ENCODE data around the gene ACADVL. TPM values are rescaled to one million over a fixed set of nuclear protein-coding genes. Genes with fewer than 3 reads are reported as not detected.

Gene ACADVL
- total RNA-seq, 1 donor from 2014 or later = 321 TPM

- ATAC-seq (no peak), DNase-seq (ENCODE audit: low spot score) (no peak)
- intact Hi-C loops (cut with DNase I) = no loop called here
Measured at GRCh38 chr17:7190276-7190917, 29.3 kb upstream of the ACADVL start.

GRCh38 chr17:7191069-7191468, 28.7 kb upstream of the ACADVL start:
- ATAC-seq (peak; percentile 14), DNase-seq (ENCODE audit: low spot score) (no peak)
- intact Hi-C loops (cut with DNase I) = no loop called here

GRCh38 chr17:7191571-7192270, 28.0 kb upstream of the ACADVL start:
- DNase-seq (ENCODE audit: low spot score) = no peak
- ATAC-seq = peak; percentile 88
- intact Hi-C loops (cut with DNase I) = no loop called here

DNA sequence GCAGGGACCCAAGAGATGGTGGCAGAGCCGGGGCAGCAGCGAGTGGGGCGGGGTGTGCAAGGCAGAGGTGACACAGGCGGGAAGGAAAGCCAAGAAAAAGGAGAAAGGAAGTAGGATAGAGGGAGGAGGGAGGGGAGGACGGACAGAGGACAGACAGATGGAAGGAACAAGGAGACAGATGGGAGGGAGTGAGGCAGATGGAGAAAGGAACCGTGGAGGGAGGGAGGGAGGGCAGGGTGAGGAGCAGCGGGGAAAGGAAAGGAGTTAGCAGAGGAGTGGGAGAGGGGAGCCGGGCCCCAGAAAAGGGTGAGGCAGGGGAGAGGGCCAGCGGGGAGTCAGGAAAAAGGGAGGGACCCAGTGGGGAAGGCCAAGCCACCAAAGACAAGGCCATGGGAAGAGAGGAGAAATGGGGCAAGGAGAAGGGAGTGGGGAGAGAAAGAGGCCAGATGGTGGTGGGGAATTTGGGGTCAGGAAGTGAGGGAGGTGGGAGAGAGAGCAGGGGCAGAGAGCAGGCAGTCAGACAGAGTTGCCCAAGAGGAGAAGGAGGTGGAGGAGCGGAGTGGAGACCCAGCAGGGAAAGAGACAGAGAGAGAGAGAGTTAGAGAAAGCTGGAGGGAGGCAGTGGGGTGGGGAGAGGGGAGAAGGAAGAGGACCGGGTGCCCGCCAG, 27.3 kb upstream of the ACADVL start:
- intact Hi-C loops (cut with DNase I) = no loop called here
- no peak for ATAC-seq
- DNase-seq (ENCODE audit: low spot score) = no peak

- DNase-seq (ENCODE audit: low spot score) (no peak), ATAC-seq (no peak)
- intact Hi-C loops (cut with DNase I) = no loop called here
Measured at GRCh38 chr17:7195971-7196370, 23.8 kb upstream of the ACADVL start.

DNA sequence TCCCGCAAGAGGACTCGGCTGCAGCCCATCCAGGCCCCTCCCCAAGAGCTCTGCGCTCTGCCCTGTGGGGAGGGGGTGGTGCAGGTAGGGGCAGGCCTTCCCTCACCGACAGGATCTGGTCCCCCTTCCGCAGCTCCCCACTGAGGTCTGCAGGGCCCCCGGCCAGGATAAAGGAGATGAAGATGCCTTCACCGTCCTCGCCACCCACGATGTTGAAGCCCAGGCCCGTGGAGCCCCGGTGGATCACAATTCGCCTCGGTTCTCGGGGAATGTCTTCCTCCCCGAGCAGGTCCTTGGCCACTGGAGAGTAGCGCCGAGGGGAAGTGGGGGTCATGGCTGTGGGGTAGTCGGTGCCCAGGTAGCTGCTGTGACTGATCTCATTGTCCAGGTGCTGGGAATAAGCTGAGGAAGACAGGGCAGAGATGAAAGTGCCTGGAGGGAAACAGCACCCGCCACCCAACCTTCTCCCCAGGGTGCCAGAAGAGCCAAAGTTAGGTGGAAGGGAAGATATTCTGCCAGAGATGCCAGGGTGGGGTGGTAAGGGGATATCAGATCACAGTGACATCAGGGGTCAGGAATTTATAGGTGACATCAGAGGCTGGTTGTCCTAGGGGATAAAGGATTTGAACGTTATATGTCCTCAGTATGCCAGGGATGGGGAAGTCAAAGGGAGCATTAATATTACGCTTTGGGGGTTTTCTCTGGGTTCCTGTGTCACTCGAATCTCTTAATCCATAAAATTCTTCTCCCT, 22.9 kb upstream of the ACADVL start:
- ATAC-seq (no peak), DNase-seq (ENCODE audit: low spot score) (no peak)
- intact Hi-C loops (cut with DNase I) = no loop called here

DNA sequence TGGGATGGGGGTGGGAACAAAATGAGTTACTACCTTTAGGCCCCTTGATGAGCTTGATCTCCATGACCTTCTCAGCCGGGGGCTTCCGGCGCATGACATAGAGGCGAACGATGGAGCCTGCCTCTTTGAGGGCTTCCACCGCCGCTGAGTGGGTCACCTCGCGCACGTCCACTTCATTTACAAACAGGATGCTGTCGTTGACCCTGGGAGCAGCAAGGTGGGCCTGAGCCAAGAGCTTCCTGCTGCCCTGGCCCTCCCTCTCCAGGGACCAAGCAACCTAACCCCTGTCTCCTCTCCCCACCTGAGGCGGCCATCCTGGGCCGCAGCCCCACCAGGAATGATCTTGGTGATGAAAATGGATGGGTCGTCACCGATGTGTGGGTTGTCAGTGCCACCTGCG, 16.3 kb upstream of the ACADVL start:
- DNase-seq (ENCODE audit: low spot score) (no peak), ATAC-seq (no peak)
- intact Hi-C loops (cut with DNase I) = no loop called here

DNA sequence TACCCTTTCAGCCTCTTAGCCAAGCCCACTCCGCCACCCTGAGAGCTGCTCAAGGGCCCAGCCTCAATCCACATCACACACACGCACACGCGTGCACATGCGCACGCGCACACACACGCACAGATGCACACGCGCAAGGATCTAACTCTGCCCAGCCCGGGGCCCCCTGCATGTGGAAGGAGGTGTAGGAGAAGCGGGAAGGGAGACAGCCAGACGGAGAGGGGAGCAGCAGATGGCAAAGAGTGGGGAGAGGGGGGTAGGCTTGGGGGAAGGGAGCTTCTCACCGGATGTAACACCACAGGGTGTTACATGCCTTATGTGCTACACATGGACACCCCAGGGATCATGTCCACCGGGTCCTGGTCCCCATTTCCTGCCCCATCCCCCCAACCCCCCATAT, 15.4 kb upstream of the ACADVL start:
- intact Hi-C loops (cut with DNase I) = no loop called here
- DNase-seq (ENCODE audit: low spot score) (no peak), ATAC-seq (peak; percentile 6)

DNA sequence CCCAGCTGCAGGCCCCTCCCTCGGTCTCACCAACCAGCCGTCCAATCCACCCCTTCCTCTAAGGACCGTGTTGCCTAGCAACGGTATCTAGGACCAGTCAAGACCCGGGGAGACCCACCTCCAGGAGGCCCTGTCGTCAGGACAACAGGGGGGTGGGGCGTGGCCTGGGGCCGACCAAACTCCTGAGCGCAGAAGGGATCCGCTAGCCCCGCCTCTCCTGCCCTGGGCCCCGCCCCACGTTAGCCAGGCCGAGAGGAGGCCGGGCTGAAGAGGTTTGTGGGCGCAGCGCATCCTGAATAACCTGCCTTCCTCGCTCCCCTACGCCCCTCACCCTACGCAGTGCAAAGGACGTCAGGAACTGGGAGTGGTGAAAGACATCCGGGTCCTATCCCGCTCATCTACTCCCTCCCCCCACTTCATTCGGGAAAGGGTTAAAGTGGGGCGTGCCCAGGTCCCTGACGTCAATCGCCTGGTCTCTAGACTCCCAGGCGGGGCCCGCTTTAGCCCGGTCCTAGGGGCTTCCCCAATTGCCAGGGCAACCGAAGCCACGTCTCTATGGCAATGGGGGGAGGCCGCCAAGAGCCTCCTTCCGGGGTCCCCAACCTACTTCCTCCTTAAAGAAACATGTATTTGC, 14.8 kb upstream of the ACADVL start:
- intact Hi-C loops (cut with DNase I) = no loop called here
- ATAC-seq (peak; percentile 93), DNase-seq (ENCODE audit: low spot score) (peak; percentile 91)

DNA sequence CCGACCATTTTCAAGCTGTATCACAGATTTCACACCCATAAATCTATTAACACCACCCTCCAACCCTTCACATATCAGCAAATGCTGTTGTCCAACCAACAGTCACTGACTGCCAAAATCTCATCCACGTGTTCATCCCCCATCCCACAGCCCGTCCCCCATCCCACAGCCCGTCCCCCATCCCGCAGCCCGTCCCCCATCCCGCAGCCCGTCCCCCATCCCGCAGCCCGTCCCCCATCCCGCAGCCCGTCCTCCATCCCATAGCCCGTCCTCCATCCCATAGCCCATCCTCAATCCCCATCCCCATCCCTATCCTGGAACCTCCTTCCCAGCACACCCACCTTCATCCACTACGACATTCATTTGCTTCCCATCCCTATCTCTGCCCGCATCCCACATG, 14.2 kb upstream of the ACADVL start:
- peak; percentile 0 for ATAC-seq
- no peak for DNase-seq (ENCODE audit: low spot score)
- intact Hi-C loops (cut with DNase I) = no loop called here

GRCh38 chr17:7207120-7208001, 12.4 kb upstream of the ACADVL start:
- DNase-seq (ENCODE audit: low spot score) (no peak), ATAC-seq (no peak)
- intact Hi-C loops (cut with DNase I) = no loop called here

GRCh38 chr17:7208027-7208571, 11.6 kb upstream of the ACADVL start:
- DNase-seq (ENCODE audit: low spot score) (no peak), ATAC-seq (no peak)
- intact Hi-C loops (cut with DNase I) = no loop called here

GRCh38 chr17:7208754-7209460, 10.8 kb upstream of the ACADVL start:
- intact Hi-C loops (cut with DNase I) = no loop called here
- no peak for ATAC-seq
- DNase-seq (ENCODE audit: low spot score) = no peak

DNA sequence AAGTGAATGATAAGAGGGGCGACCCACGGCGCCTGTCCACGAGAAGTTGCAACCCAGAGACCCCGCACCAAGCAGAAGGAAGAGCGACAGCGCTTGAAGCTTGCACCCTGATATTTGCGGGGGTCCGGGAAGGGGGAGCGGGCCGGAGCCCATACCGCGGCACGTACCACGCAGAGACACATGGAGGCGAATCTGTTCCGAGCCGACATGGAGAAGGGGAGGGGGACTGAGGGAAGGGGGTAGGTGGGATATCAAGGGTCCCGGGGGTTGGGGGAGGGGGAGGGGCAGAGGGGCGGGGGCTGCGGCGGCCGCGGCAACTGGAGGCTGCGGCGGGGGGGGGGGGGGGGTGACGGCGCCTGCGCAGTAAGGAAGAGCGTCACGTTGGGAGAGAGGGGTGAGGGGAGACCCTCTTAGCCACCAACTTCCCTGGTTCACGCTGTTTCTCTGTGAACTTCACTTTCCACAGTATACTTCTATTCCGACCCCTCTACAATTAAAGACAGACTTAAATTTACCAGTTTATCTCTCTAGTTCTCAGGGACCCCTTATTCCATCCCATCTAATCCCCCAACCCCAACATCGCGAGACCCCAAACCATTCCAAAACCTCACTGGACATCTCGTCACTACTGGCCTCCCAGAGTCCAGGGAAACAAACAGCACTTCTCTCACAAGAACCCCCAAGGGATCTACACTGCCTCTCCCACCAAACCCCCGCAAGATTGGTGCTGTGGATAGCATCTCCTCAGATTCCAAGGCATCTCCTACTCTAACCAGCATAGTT, 8.1 kb upstream of the ACADVL start:
- ATAC-seq = no peak
- intact Hi-C loops (cut with DNase I) = no loop called here
- no peak for DNase-seq (ENCODE audit: low spot score)

DNA sequence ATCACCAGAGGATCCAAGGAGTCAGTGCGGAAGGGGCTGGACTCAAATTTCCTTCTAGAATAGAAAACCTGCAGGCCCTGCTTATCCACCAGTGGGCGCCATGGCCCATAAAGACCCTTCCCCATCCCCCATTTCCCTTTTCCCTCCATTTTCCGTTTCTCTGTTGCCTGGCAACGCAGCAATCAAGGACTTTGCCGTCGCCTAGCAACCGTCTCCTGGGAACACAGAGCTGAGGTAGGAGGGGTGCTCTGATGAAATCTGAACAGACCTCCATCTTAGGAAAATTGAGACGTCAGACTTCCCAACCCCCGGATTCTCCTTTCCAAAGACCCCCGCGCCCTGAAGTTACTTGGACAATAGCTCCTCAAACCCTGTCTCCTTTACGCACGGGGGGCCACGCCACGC, 5.8 kb upstream of the ACADVL start:
- ATAC-seq (peak; percentile 13), DNase-seq (ENCODE audit: low spot score) (no peak)
- intact Hi-C loops (cut with DNase I) = no loop called here

DNA sequence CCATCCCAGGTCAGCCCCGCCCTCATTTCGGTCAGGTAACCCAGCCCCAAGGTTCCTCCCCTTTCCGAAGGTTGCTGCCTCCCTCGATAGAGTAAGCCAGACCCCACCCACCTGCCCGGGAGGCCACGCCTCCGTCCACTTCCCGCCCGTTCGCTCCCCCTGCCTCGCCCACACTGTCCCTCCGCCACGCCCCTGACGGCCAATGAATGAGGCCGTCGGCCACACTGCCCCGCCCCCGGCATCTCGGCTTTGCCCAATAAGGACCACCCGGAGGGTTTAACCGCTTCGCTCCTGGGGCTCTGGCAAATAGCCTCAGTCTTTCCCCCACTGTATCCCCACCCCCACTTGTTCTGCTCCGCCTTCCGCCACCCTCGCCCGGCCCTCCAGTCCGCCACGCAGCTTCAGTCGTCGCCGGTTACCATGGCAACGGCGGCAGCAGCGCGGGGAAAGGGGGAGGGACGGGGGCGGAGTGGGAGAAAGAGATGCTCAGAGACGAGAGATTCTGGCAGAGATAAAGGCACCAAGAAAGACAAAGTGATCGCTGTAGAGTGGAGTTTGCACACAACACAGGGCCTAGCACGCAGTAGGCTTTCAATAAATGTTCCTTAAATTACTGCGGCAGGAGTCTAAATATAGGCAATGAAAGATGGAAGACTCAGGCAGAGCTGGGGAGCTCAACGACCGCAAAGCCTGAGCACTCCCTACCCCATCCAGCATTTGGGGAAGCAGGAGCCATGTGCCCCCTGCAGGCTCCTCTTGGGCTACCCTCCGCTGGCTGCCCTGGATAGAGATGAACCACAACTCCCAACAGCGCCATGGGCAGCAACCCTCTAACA, 5.2 kb upstream of the ACADVL start:
- DNase-seq (ENCODE audit: low spot score) (peak; percentile 99), ATAC-seq (peak; percentile 92)
- intact Hi-C loops (cut with DNase I) = no loop called here

All from sciatic nerve (tissue), 2 donors.